Testis (tissue), 2 donors: ENCODE measurements around the gene CTNNA2.

Experiments
- POLR2A ChIP-seq: fragments of 450-650 bp; IDR thresholded peaks from one replicate; pipeline ENCODE4 v1.6.1; 2017; ENCODE audit warnings: antibody characterized with exemption, mild to moderate bottlenecking, moderate library complexity
- TF ChIP-seq, protein P1 (sequence below), 3 experiments: fragments of 450-650 bp in 2 of 3; fragments of 200-600 bp in 1 of 3; sonication (generic) in 1 of 3; IDR thresholded peaks; one replicate each; pipeline ENCODE4 v1.5.1; 2016 to 2019; ENCODE audit warnings: antibody characterized with exemption in 3 of 3, mild to moderate bottlenecking in 2 of 3, moderate library complexity in 1 of 3

DNA sequence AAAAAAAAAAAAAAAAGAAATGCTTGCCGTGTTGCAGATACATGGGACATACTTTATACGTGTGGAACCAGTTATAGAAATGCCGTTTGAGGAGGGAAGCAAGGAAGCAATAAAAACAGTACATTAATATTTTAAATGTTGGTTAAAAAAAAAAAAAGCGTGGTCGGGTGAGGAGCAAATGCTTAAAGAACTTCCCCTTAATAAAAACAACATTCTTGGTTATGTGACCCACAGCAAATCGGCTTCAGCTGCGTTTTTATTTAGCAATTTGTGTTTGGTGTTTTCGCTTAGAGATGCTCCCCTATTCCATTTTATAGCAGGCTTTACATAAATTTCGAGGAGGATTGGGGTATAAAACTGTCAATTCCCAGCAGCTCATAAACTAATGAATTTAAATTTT lies 568.1 kb downstream of the CTNNA2 start:
- TF ChIP-seq, protein P1, sequence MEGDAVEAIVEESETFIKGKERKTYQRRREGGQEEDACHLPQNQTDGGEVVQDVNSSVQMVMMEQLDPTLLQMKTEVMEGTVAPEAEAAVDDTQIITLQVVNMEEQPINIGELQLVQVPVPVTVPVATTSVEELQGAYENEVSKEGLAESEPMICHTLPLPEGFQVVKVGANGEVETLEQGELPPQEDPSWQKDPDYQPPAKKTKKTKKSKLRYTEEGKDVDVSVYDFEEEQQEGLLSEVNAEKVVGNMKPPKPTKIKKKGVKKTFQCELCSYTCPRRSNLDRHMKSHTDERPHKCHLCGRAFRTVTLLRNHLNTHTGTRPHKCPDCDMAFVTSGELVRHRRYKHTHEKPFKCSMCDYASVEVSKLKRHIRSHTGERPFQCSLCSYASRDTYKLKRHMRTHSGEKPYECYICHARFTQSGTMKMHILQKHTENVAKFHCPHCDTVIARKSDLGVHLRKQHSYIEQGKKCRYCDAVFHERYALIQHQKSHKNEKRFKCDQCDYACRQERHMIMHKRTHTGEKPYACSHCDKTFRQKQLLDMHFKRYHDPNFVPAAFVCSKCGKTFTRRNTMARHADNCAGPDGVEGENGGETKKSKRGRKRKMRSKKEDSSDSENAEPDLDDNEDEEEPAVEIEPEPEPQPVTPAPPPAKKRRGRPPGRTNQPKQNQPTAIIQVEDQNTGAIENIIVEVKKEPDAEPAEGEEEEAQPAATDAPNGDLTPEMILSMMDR (IDR thresholded peaks at IDR 0.05) = no peak
- no peak for TF ChIP-seq POLR2A
